Stimulated activated CD4-positive, alpha-beta T cell treated with anti-CD3 and anti-CD28 coated beads, Interleukin-1b, Interleukin-23, amount 100 ng/mL, for 4 hours (primary cell): ENCODE data around the gene NUDT1.

ENCODE experiments used
- DNase-seq, 2 donors: peaks; one replicate each; pipeline ENCODE4 v3.0.0-alpha.2; 2020; ENCODE audit warnings: low read depth in 2 of 2

The NUDT1 gene

GRCh38 chr7:2241580-2242540, at the start of gene NUDT1, which contains the start of gene MRM2:
NUDT1 (plus strand) TSS chr7:2242226; CDS start chr7:2244575, 2,349 bp downstream.
MRM2 (minus strand) TSS chr7:2242205; CDS start chr7:2242169, 36 bp downstream.
- DNase-seq = peak; percentile 52 to 74

DNA sequence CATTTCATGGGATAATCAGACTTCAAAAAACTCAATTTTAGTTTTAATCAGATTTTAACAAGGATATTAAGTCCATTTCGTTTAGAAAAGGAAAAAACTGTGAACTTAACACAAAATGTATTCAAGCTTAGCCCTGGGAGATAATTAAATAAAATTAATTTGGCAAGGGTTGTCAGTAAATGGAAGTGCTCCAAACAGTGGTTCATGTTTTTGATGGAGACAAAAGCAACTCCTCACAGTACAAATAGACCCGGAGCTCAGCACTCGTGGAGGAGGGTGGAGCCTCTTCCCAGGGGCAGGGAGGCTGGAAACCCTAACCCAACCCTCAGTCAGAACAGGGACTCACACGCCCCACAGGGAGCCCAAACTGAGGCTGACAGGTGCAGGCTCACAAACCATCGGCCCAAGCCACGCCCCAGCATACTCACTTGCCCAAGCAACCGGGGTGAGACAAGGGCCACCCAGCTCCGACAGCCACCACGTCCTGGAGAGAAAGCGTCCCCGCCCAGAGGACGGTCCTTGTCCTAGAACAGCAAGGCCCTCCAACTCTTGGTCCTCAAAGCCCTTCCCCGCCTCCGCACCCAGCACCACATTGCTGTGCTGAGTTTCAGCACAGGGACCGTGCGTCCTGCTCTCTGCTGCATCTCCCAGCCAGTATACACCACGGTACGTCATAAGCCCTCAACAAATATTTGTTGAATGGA, 49.0 kb upstream of the NUDT1 start:
- no peak for DNase-seq

GRCh38 chr7:2193575-2194305, 48.3 kb upstream of the NUDT1 start:
- no peak for DNase-seq

- no peak for DNase-seq
Observed at GRCh38 chr7:2195400-2196246, 46.4 kb upstream of the NUDT1 start.

DNA sequence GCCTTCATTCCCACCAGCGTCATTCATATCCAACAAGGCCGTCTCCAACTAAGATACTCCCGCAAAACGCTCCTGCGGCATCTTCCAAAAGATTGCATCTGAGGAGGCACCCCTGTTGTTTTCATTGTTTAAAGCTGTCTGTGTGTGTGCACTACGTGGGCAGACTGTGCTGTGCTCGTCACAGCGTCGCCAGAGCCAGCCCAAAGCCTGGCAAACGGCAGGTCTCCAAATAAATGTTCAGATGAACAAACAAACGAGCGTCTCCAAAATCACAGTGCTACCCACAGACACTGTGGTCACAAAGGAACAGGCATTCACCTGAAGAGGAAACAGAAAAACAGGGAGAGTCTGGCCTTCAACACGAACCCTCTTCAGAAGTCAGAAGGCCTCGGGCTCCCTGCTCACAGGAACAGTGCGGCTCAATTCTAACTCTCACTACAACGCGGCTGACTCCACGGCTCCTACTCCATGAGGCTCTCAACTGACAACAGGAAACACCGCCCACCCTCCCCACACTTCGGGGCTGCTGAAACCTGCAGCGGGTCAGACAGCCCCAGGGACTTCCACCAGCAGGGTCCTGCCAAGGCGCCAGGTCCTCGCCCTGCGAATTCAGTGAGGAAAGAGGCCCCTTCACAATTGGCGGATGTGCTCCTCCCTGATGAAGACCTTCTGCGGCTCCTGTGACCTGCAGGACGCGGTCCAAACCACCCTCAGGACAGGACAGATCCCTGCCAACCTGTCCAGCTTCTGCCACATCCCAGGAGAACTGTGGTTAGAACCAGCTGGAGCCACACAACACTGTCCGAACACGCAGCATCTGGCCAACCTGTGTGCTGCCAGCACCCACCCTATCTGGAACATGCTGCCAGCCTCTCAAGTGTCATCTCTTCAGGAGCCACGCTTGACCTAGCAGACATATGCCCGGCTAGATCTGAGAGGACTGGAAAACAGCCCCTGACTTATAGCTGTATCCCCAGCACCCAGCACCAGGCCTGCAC, 45.3 kb upstream of the NUDT1 start:
- no peak for DNase-seq

- no peak for DNase-seq
Observed at GRCh38 chr7:2197436-2198155, 44.4 kb upstream of the NUDT1 start.

DNA sequence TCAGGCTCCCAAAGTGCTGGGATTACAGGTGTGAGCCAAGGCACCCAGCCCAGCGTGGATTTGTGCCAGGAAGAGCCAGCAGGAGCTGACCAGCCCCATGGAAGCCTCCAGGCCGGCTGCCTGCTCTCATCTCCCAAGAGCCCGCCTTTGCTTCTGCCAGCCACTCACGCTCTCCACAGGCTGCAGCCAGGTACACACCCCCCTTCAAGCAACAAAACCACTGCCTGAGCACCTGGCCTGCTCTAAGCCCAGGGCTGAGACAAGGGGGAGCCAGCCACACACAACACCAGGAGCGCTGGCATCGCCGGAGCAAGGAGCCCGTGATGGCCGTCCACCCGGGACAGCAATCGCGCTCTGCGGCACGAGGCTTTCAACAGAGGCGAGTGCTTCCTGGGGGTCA, 43.8 kb upstream of the NUDT1 start:
- DNase-seq = no peak

- DNase-seq = no peak
Observed at GRCh38 chr7:2198760-2199159, 43.3 kb upstream of the NUDT1 start.

DNA sequence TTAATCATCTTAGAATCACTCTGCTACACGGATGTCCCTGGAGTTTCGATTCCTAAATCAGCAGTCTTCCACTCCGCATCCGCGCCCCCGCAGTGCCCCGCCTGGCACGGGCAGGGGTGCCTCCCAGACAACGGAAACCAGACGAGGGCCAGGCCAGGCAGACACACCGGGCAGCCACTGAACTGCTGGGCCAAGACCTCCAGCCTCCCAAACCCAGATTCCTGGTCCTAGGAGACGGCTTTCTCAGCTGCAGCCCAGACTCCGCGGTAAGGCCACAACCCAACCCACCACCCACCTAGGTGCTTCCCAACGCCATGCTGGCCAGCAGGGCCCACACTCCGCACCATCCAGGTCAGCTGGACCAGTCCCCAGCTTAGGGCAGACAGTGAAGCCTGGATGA, 42.5 kb upstream of the NUDT1 start:
- DNase-seq = no peak

GRCh38 chr7:2199956-2200583, 42.0 kb upstream of the NUDT1 start:
- DNase-seq = no peak

GRCh38 chr7:2200584-2200980, 41.4 kb upstream of the NUDT1 start:
- no peak for DNase-seq

GRCh38 chr7:2201128-2201527, 40.9 kb upstream of the NUDT1 start:
- DNase-seq = no peak

DNA sequence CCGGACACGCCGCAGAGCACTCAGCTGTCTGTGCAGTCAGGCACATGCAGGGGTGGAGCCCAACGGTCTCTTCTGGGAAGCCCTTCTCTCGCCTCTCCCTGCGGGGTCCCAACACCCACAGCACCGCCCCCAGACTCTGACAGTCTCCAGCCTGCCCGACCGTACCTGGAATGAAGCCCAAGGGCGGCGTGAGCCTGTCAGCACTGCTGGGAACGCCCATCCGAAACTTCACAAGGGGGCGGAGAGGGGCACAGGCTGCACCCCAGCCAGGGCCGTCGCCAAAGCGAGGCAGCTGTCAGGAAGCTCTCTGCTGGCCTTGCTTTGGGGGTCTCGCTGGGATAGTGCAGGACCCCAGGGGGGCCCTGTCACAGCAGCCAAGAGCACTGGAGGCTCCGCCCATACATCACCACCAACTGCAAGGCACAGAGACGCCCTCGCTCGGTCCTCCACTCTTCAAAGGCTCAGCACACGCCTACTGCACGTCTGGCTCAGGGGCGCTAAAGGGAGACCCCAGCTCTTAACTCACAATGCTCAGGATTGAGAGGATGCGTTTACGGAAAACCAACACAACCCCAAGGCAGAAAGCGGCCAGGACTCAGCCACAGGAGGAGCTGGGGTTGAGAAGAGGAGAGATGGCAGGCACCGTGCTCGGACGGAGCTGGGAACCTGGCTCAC, 40.2 kb upstream of the NUDT1 start:
- no peak for DNase-seq

- no peak for DNase-seq
Observed at GRCh38 chr7:2202361-2202761, 39.7 kb upstream of the NUDT1 start.

- no peak for DNase-seq
Observed at GRCh38 chr7:2202901-2203765, 38.9 kb upstream of the NUDT1 start.

DNA sequence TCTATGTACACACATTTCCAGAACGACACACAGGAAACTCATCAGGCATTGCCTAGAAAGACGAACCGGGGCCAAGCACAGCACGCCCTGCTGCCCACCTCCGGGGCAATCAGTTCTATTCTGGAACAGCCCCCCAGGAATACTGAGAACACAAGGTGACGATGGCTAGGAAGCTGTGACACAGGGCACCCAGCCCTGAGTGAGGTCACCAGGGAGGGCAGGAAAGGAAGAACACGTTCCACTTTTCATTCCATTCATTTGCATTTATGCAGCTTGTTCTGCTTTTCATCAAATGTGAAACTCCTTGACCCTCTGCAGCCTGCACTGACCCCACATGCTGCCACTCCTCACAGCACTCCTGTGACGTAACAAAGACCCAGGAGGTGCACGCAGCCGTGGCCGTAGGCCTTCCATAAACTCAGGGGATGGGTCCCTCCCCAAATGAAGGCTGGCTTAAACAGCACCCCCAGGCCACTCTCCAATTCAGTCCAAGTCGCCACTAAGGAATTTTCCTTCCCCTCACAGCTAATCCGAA, 38.2 kb upstream of the NUDT1 start:
- no peak for DNase-seq

DNA sequence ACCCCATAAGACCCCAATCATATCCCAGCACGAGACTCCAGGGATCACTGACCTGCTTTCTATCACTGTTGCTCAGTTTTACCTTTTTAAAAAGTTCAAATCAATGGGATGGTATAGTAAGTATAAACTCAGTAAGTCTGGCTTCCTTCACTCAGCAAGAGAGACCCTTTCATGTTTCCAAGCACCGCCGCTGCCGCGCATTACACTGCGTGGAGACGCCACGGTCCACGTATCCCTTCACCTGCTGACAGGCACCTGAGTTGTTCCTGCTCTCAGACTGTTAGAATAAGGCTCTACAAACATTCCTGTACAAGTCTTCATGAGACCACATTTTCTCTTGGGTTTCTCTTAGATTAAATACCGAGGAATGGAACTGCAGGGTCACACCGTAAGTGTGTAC, 37.6 kb upstream of the NUDT1 start:
- DNase-seq = no peak
